ENCODE data around the gene RIT1. TPM values are rescaled to one million over a fixed set of nuclear protein-coding genes. Genes with fewer than 3 reads are reported as not detected.

RIT1 gene
- total RNA-seq, 4 donors from 2014 or later = 9.6 to 16.8 (median 15.2) TPM

- Histone ChIP-seq H3K36me3 (peaks cover 11 to 100% of the 10 kb centered on the region in 2 donors), H3K9me3 (no peaks in the 10 kb centered on the region), H3K4me3 (no peak overlapping the region), H3K27me3 (no peaks in the 10 kb centered on the region), H3K27ac (no peak overlapping the region), H3K4me1 (no peaks in the 10 kb centered on the region)
- DNase-seq (no peak), ATAC-seq (no peak)
- no peak for TF ChIP-seq POLR2A (IDR thresholded peaks at IDR 0.05)
- no peak for TF ChIP-seq CTCF (IDR thresholded peaks at IDR 0.05 in 4 of 5, conservative IDR thresholded peaks at IDR 0.05 in 1 of 5)
- in situ Hi-C loops (cut with MboI; ENCODE audit: low sequenced_read_pairs in 4 of 4) (no loop called here), intact Hi-C loops (cut with DNase I; ENCODE audit: low total_unique reads) (no loop called here)
Observed at GRCh38 chr1:155920717-155921116, 9.6 kb upstream of the RIT1 start.

GRCh38 chr1:155919801-155920200 is 8.7 kb upstream of the RIT1 start:
- H3K4me3 ChIP-seq = no peak overlapping the region
- TF ChIP-seq POLR2A (IDR thresholded peaks at IDR 0.05) = no peak
- no peak for TF ChIP-seq CTCF (IDR thresholded peaks at IDR 0.05 in 4 of 5, conservative IDR thresholded peaks at IDR 0.05 in 1 of 5)
- ATAC-seq (no peak), DNase-seq (no peak)
- no peak overlapping the region for H3K27ac ChIP-seq
- H3K9me3 ChIP-seq = no peaks in the 10 kb centered on the region
- H3K27me3 ChIP-seq = no peaks in the 10 kb centered on the region
- in situ Hi-C loops (cut with MboI; ENCODE audit: low sequenced_read_pairs in 4 of 4) (no loop called here), intact Hi-C loops (cut with DNase I; ENCODE audit: low total_unique reads) (no loop called here)
- H3K36me3 ChIP-seq = peaks cover 11 to 98% of the 10 kb centered on the region in 2 donors
- no peaks in the 10 kb centered on the region for H3K4me1 ChIP-seq

- no peak for ATAC-seq
- no peak overlapping the region for H3K27ac ChIP-seq
- intact Hi-C loops (cut with DNase I; ENCODE audit: low total_unique reads) = no loop called here
- peaks cover 11 to 98% of the 10 kb centered on the region in 2 donors for H3K36me3 ChIP-seq
- in situ Hi-C loops (cut with MboI; ENCODE audit: low sequenced_read_pairs in 4 of 4) = no loop called here
- H3K4me1 ChIP-seq = no peaks in the 10 kb centered on the region
- H3K27me3 ChIP-seq = no peaks in the 10 kb centered on the region
- no peak for TF ChIP-seq CTCF (IDR thresholded peaks at IDR 0.05 in 4 of 5, conservative IDR thresholded peaks at IDR 0.05 in 1 of 5)
- H3K9me3 ChIP-seq = no peaks in the 10 kb centered on the region
- no peak for DNase-seq
- no peak overlapping the region for H3K4me3 ChIP-seq
Observed at GRCh38 chr1:155918660-155919059, 7.5 kb upstream of the RIT1 start.

GRCh38 chr1:155913969-155914757 is 3.0 kb upstream of the RIT1 start:
- TF ChIP-seq POLR2A (IDR thresholded peaks at IDR 0.05) = no peak
- no peak for TF ChIP-seq CTCF (IDR thresholded peaks at IDR 0.05 in 4 of 5, conservative IDR thresholded peaks at IDR 0.05 in 1 of 5)
- in situ Hi-C loops (cut with MboI; ENCODE audit: low sequenced_read_pairs in 4 of 4) (no loop called here), intact Hi-C loops (cut with DNase I; ENCODE audit: low total_unique reads) (no loop called here)
- DNase-seq (no peak), ATAC-seq (no peak)
- Histone ChIP-seq H3K9me3 (no peaks in the 10 kb centered on the region), H3K36me3 (peaks cover 3 to 73% of the 10 kb centered on the region in 2 donors), H3K4me3 (no peak overlapping the region), H3K4me1 (peaks cover 8 to 16% of the 10 kb centered on the region in 2 donors), H3K27ac (no peak overlapping the region), H3K27me3 (no peaks in the 10 kb centered on the region)
